ENCODE results near the gene VEGFA.
A peak's percentile ranks its signal among the peaks of the same experiment; 100 is the strongest.

Gene VEGFA

GRCh38 chr6:43826730-43827129 lies 56.7 kb downstream of the VEGFA start:
- DNase-seq: no peak

GRCh38 chr6:43827898-43828297 lies 57.9 kb downstream of the VEGFA start:
- DNase-seq: no peak

- DNase-seq: peak in 1 of 2 donors; percentile 54
Measured at GRCh38 chr6:43828711-43829110, 58.7 kb downstream of the VEGFA start.

GRCh38 chr6:43829470-43829869 lies 59.5 kb downstream of the VEGFA start:
- no peak for DNase-seq

GRCh38 chr6:43830775-43831174 lies 60.8 kb downstream of the VEGFA start:
- DNase-seq: no peak

GRCh38 chr6:43831191-43831590 lies 61.2 kb downstream of the VEGFA start:
- DNase-seq: peak; percentile 34 to 47

GRCh38 chr6:43833223-43833995 lies 63.4 kb downstream of the VEGFA start:
- no peak for DNase-seq

- DNase-seq: no peak
Measured at GRCh38 chr6:43833996-43834390, 64.0 kb downstream of the VEGFA start.

GRCh38 chr6:43834528-43835155 lies 64.6 kb downstream of the VEGFA start:
- no peak for DNase-seq

- no peak for DNase-seq
Measured at GRCh38 chr6:43835872-43836419, 65.9 kb downstream of the VEGFA start.
